Liver (tissue), 9 donors: ENCODE measurements around the gene SV2B. TPM values are rescaled to one million over a fixed set of nuclear protein-coding genes. Genes with fewer than 3 reads are reported as not detected.

Experiments used
- DNase-seq: peaks from one replicate; pipeline ENCODE4 v3.0.0-alpha.2; 2017; ENCODE audit warnings: low spot score
- H3K27ac ChIP-seq, 2 donors: one replicate each; pipeline ENCODE4 v1.7.0; 2013; ENCODE audit warnings: inconsistent platforms in 2 of 2, low read length in 2 of 2, control low read depth in 1 of 2, low read depth in 1 of 2, mild to moderate bottlenecking in 1 of 2
- H3K27me3 ChIP-seq, 4 donors: one replicate each; pipeline versions ENCODE4 v1.6.1 to v1.7.0; 2013; ENCODE audit warnings: low read length in 3 of 4, inconsistent platforms in 1 of 4, mild to moderate bottlenecking in 1 of 4, moderate library complexity in 1 of 4; ENCODE audit not compliant: control insufficient read depth in 4 of 4, insufficient read depth in 4 of 4
- H3K36me3 ChIP-seq, 4 donors: one replicate each; pipeline versions ENCODE4 v1.6.1 to v1.7.0; 2013; ENCODE audit warnings: low read length in 3 of 4, mild to moderate bottlenecking in 3 of 4, low read depth in 1 of 4, moderate library complexity in 1 of 4; ENCODE audit not compliant: control insufficient read depth in 4 of 4, insufficient read depth in 3 of 4
- H3K4me1 ChIP-seq, 4 donors: one replicate each; pipeline versions ENCODE4 v1.6.1 to v1.7.0; 2013; ENCODE audit warnings: low read length in 3 of 4, mild to moderate bottlenecking in 3 of 4, moderate library complexity in 1 of 4; ENCODE audit not compliant: control insufficient read depth in 4 of 4, insufficient read depth in 4 of 4
- H3K4me3 ChIP-seq, 3 donors: one replicate each; pipeline versions ENCODE4 v1.6.1 to v1.7.0; 2013; ENCODE audit warnings: low read length in 3 of 3, control low read depth in 1 of 3, low read depth in 1 of 3, mild to moderate bottlenecking in 1 of 3
- H3K9ac ChIP-seq, 2 donors: one replicate each; pipeline ENCODE4 v1.7.0; 2013; ENCODE audit warnings: low read length in 2 of 2, mild to moderate bottlenecking in 2 of 2, moderate library complexity in 2 of 2, control low read depth in 1 of 2, low read depth in 1 of 2
- H3K9me3 ChIP-seq, 4 donors: one replicate each; pipeline versions ENCODE4 v1.6.1 to v1.7.0; 2013; ENCODE audit warnings: low read length in 3 of 4; ENCODE audit not compliant: control insufficient read depth in 4 of 4
- CTCF ChIP-seq: fragments of 150-350 bp; IDR thresholded peaks from 2 replicates; pipeline ENCODE4 v1.5.1; 2017; ENCODE audit warnings: improper control_type of control experiment, low read depth, low read length; ENCODE audit not compliant: missing input control
- EGR1 ChIP-seq, 2 donors: IDR thresholded peaks; 2 replicates each; pipeline ENCODE4 v1.6.1; 2016 to 2018; ENCODE audit warnings: antibody characterized with exemption in 2 of 2, low read depth in 2 of 2
- FOXA1 ChIP-seq: IDR thresholded peaks from 2 replicates; pipeline ENCODE4 v1.6.1; 2016; ENCODE audit warnings: antibody characterized with exemption
- FOXA2 ChIP-seq: IDR thresholded peaks from 2 replicates; pipeline ENCODE4 v1.6.1; 2016; ENCODE audit warnings: antibody characterized with exemption
- GABPA ChIP-seq, 2 donors: IDR thresholded peaks in 1 of 2; conservative IDR thresholded peaks in 1 of 2; 2 replicates each; pipeline ENCODE4 v1.6.1; 2016; ENCODE audit warnings: antibody characterized with exemption in 2 of 2, mild to moderate bottlenecking in 1 of 2, moderate library complexity in 1 of 2
- HNF4A ChIP-seq, 2 donors: conservative IDR thresholded peaks; 2 replicates each; pipeline ENCODE4 v1.6.1; 2016; ENCODE audit warnings: antibody characterized with exemption in 2 of 2, mild to moderate bottlenecking in 2 of 2
- HNF4G ChIP-seq: IDR thresholded peaks from 2 replicates; pipeline ENCODE4 v1.6.1; 2016; ENCODE audit warnings: antibody characterized with exemption
- MAX ChIP-seq: IDR thresholded peaks from 2 replicates; pipeline ENCODE4 v1.6.1; 2016; ENCODE audit warnings: antibody characterized with exemption
- NR2F2 ChIP-seq: IDR thresholded peaks from 2 replicates; pipeline ENCODE4 v1.6.1; 2016; ENCODE audit warnings: antibody characterized with exemption
- RAD21 ChIP-seq, 2 donors: IDR thresholded peaks; 2 replicates each; pipeline ENCODE4 v1.6.1; 2016; ENCODE audit warnings: antibody characterized with exemption in 2 of 2, mild to moderate bottlenecking in 2 of 2
- REST ChIP-seq: IDR thresholded peaks from 2 replicates; pipeline ENCODE4 v1.6.1; 2016; ENCODE audit warnings: antibody characterized with exemption, mild to moderate bottlenecking
- RXRA ChIP-seq, 2 donors: IDR thresholded peaks; 2 replicates each; pipeline ENCODE4 v1.6.1; 2017 to 2018; ENCODE audit warnings: antibody characterized with exemption in 2 of 2, mild to moderate bottlenecking in 1 of 2
- SP1 ChIP-seq: IDR thresholded peaks from 2 replicates; pipeline ENCODE4 v1.6.1; 2018; ENCODE audit warnings: antibody characterized with exemption, mild to moderate bottlenecking
- TAF1 ChIP-seq: conservative IDR thresholded peaks from 2 replicates; pipeline ENCODE4 v1.6.1; 2016; ENCODE audit warnings: antibody characterized with exemption, mild to moderate bottlenecking
- YY1 ChIP-seq: IDR thresholded peaks from 2 replicates; pipeline ENCODE4 v1.6.1; 2016; ENCODE audit warnings: antibody characterized with exemption, mild to moderate bottlenecking
- ZBTB33 ChIP-seq: IDR thresholded peaks from 2 replicates; pipeline ENCODE4 v1.6.1; 2016; ENCODE audit warnings: antibody characterized with exemption
- WGBS: extraction: QIAGEN DNeasy Blood & Tissue Kit; methylation state at CpG from one replicate; pipeline ENCODE4 v1.1.7; 2013; 5-methylcytosine and 5-hydroxymethylcytosine counted together
- polyA plus RNA-seq, 2 donors: library from polyadenylated mRNA; stranded (reverse) in 1 of 2; unstranded in 1 of 2; fragments of 200-250 nt in 1 of 2; fragments of >200 nt in 1 of 2; fragmentation: Nextera tagmentation in 1 of 2; extraction: Ambion mirVana in 1 of 2; gene quantifications; one replicate each; pipeline versions ENCODE4 v1.2.1 to v1.2.3, GENCODE V29; 2013 to 2015
- total RNA-seq, 2 donors: library from RNA; depleted of rRNA; stranded (reverse); fragments of >200 nt; gene quantifications; one replicate each; pipeline ENCODE4 v1.2.3, GENCODE V29; 2014
- donor health status: healthy.
- donor health status: healthy.
- donor health status: healthy.
- donor health status: healthy.
- donor health status: healthy.

The SV2B gene
- total and polyA plus RNA-seq, 4 donors = 0.08 to 0.16 (median 0.09) TPM; not detected in 1

- TF ChIP-seq SP1 = no peak
- TF ChIP-seq FOXA2 = no peak
Observed at GRCh38 chr15:91345736-91346135, 245.7 kb downstream of the SV2B start (continued).

GRCh38 chr15:91346259-91346658 is 246.2 kb downstream of the SV2B start:
- WGBS = 67% methylated on average over 2 of the region's 2 CpGs
- H3K27ac ChIP-seq = no peak overlapping the region
- H3K4me3 ChIP-seq = no peak overlapping the region
- peaks cover 0 to 2% (median 0%) of the 10 kb centered on the region in 4 donors for H3K27me3 ChIP-seq
- no peaks in the 10 kb centered on the region for H3K36me3 ChIP-seq
- peaks cover 0 to 3% (median 0%) of the 10 kb centered on the region in 4 donors for H3K9me3 ChIP-seq
- no peaks in the 10 kb centered on the region for H3K4me1 ChIP-seq
- no peak for TF ChIP-seq RXRA (IDR thresholded peaks at IDR 0.05)
- TF ChIP-seq SP1 = no peak
- no peak for TF ChIP-seq HNF4A (conservative IDR thresholded peaks at IDR 0.05)
- TF ChIP-seq CTCF = no peak
- TF ChIP-seq MAX = no peak
- TF ChIP-seq GABPA (IDR thresholded peaks at IDR 0.05 in 1 of 2, conservative IDR thresholded peaks at IDR 0.05 in 1 of 2) = no peak
- no peak for TF ChIP-seq FOXA1
- no peak for TF ChIP-seq EGR1 (IDR thresholded peaks at IDR 0.05; ENCODE audit: low read depth in 2 of 2)
- no peak for TF ChIP-seq HNF4G
- TF ChIP-seq TAF1 = no peak
- TF ChIP-seq ZBTB33 = no peak
- TF ChIP-seq NR2F2 = no peak
- no peak for TF ChIP-seq RAD21 (IDR thresholded peaks at IDR 0.05)
- TF ChIP-seq FOXA2 = no peak
- TF ChIP-seq YY1 = no peak
- TF ChIP-seq REST = no peak
- no peak for DNase-seq
- no peak overlapping the region for H3K9ac ChIP-seq
